Measurements from ENCODE around the gene TMEM132C. TPM values are rescaled to one million over a fixed set of nuclear protein-coding genes. Genes with fewer than 3 reads are reported as not detected.

TMEM132C gene
- total and polyA plus RNA-seq, 2 of the 8 experiments (the other 6 are each of a cell fraction or from before 2014, with no cell fraction given), result 0.23 to 0.76 TPM

DNA sequence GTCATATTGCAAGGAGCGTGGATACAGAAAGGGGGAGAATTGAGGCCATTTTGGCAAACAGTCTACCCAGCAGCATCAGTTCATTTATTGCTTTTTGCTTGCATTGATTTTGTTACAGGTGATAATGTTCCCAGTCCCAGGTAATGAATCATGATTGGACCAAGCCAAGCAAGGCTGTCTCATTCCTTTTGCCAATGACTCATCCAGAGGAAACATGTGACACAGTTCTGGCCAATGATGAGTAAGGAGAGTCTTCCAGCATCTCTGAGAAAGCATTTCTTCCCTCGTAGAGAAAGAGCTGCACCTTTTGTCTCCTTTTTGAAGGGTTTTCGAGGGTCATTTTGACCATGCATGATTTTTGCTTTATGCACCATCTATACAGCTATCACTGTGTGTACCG lies 488.6 kb downstream of the TMEM132C start:
- H2BK20ac ChIP-seq (ENCODE audit: low read length), result no peak overlapping the region
- H4K8ac ChIP-seq (ENCODE audit: extremely low read depth, insufficient read depth, low read length), result no peak overlapping the region
- H2BK15ac ChIP-seq (ENCODE audit: low read length), result no peak overlapping the region
- H3K56ac ChIP-seq (replicated peaks; ENCODE audit: insufficient read length, low read depth, low read length), result no peak overlapping the region
- H3K23me2 ChIP-seq (ENCODE audit: low read depth, low read length), result no peaks in the 10 kb centered on the region
- no peak overlapping the region for H3K4me3 ChIP-seq (ENCODE audit: extremely low read depth in 1 of 4, insufficient read depth in 2 of 4, low read depth in 3 of 4, low read length in 4 of 4)
- H3K27ac ChIP-seq (ENCODE audit: low read depth, low read length), result no peak overlapping the region
- H3K36me3 ChIP-seq (ENCODE audit: control insufficient read depth in 2 of 4, insufficient read depth in 4 of 4, low read length in 3 of 4), result no peaks in the 10 kb centered on the region
- H3K4me2 ChIP-seq (ENCODE audit: insufficient read depth in 1 of 2, low read depth in 2 of 2, low read length in 2 of 2), result no peak overlapping the region
- no peaks in the 10 kb centered on the region for H3K79me2 ChIP-seq (ENCODE audit: control insufficient read depth in 1 of 2, insufficient read depth in 2 of 2, low read length in 2 of 2)
- no peak overlapping the region for H2BK120ac ChIP-seq (replicated peaks; ENCODE audit: low read depth, low read length)
- no peaks in the 10 kb centered on the region for H3K27me3 ChIP-seq (replicated peaks in 1 of 4; ENCODE audit: control insufficient read depth in 3 of 4, extremely low read depth in 1 of 4, insufficient read depth in 3 of 4, low read length in 3 of 4)
- CTCF ChIA-PET (ENCODE audit: partially characterized antibody), result no interaction called here
- 75% methylated on average over 4 of the region's 4 CpGs; no CpG with 5 or more reads in 1 of the 2 experiments for WGBS, 2 experiments (ENCODE audit: extremely low coverage in 1 of 2, insufficient coverage in 1 of 2, insufficient read length in 1 of 2, insufficient replicate concordance in 2 of 2, low coverage in 1 of 2, low lambda C conversion rate in 2 of 2, missing lambda C conversion rate in 1 of 2)
- H4K20me1 ChIP-seq (replicated peaks in 1 of 2; ENCODE audit: control insufficient read depth in 1 of 2, insufficient read depth in 2 of 2, low read length in 2 of 2), result no peaks in the 10 kb centered on the region
- no peak overlapping the region for H3K18ac ChIP-seq (ENCODE audit: extremely low read depth, low read length)
- no peaks in the 10 kb centered on the region for H3K9me3 ChIP-seq (ENCODE audit: insufficient read depth in 2 of 2, low read depth in 1 of 2, low read length in 1 of 2)
- H3K79me1 ChIP-seq (ENCODE audit: low read depth, low read length), result no peaks in the 10 kb centered on the region
- H2AK5ac ChIP-seq (ENCODE audit: low read depth, low read length), result no peak overlapping the region
- H2BK12ac ChIP-seq (ENCODE audit: low read depth, low read length), result no peak overlapping the region
- no peak overlapping the region for H3K9ac ChIP-seq (replicated peaks in 1 of 4; ENCODE audit: extremely low read depth in 1 of 4, low read depth in 3 of 4, low read length in 3 of 4)
- H4K5ac ChIP-seq (ENCODE audit: insufficient read length, low read depth, low read length), result no peak overlapping the region
- H3K4me1 ChIP-seq (replicated peaks in 1 of 4; ENCODE audit: control insufficient read depth in 3 of 4, insufficient read depth in 4 of 4, low read length in 3 of 4), result no peaks in the 10 kb centered on the region
- H3K14ac ChIP-seq (ENCODE audit: insufficient read length), result no peak overlapping the region
- POLR2A ChIA-PET (ENCODE audit: partially characterized antibody), result no interaction called here
- FAIRE-seq, result no peak
- H3K23ac ChIP-seq (ENCODE audit: insufficient read length), result no peak overlapping the region
- no peak for DNase-seq (ENCODE audit: low read depth in 1 of 2, low spot score in 2 of 2)
- H2AFZ ChIP-seq (ENCODE audit: low read length), result no peak overlapping the region
- no peak overlapping the region for H4K91ac ChIP-seq (replicated peaks; ENCODE audit: insufficient read length, low read length)
- H3K4ac ChIP-seq (replicated peaks; ENCODE audit: insufficient read length, low read depth, low read length), result no peak overlapping the region
- H2BK5ac ChIP-seq (ENCODE audit: low read depth, low read length), result no peak overlapping the region
- TF ChIP-seq RAD21 (IDR thresholded peaks at IDR 0.05 in 1 of 2, conservative IDR thresholded peaks at IDR 0.05 in 1 of 2; ENCODE audit: low read depth in 2 of 2, low read length in 2 of 2), result no peak
- TF ChIP-seq RNF2 (IDR thresholded peaks at IDR 0.05; ENCODE audit: borderline replicate concordance, low read depth, low read length, missing control alignments, poor library complexity, severe bottlenecking), result no peak
- TF ChIP-seq CHD2 (IDR thresholded peaks at IDR 0.05; ENCODE audit: low read length), result no peak
- TF ChIP-seq TAF7 (optimal IDR thresholded peaks at IDR 0.05; ENCODE audit: borderline replicate concordance, low read depth, low read length), result no peak
- no peak for TF ChIP-seq TEAD4 (IDR thresholded peaks at IDR 0.05; ENCODE audit: low read depth, low read length)
- no peak for TF ChIP-seq PHF8 (conservative IDR thresholded peaks at IDR 0.05; ENCODE audit: low read depth, low read length)
- no peak for TF ChIP-seq BRCA1 (IDR thresholded peaks at IDR 0.05; ENCODE audit: low read depth, low read length)
- TF ChIP-seq CTBP2 (IDR thresholded peaks at IDR 0.05; ENCODE audit: borderline replicate concordance, insufficient read depth, insufficient read length, low read length), result no peak
- no peak for TF ChIP-seq HDAC6 (IDR thresholded peaks at IDR 0.05; ENCODE audit: low read depth, low read length)
- TF ChIP-seq, protein P1, sequence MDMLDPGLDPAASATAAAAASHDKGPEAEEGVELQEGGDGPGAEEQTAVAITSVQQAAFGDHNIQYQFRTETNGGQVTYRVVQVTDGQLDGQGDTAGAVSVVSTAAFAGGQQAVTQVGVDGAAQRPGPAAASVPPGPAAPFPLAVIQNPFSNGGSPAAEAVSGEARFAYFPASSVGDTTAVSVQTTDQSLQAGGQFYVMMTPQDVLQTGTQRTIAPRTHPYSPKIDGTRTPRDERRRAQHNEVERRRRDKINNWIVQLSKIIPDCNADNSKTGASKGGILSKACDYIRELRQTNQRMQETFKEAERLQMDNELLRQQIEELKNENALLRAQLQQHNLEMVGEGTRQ (IDR thresholded peaks at IDR 0.05; ENCODE audit: low read length), result no peak
- TF ChIP-seq EP300 (IDR thresholded peaks at IDR 0.05; ENCODE audit: borderline replicate concordance in 1 of 2, low read depth in 2 of 2, low read length in 2 of 2), result no peak
- TF ChIP-seq SP2 (IDR thresholded peaks at IDR 0.05; ENCODE audit: low read length), result no peak
- no peak for TF ChIP-seq MAFK (IDR thresholded peaks at IDR 0.05; ENCODE audit: low read depth, low read length)
